HepG2 (cell line): ENCODE results near the gene SS18L1. TPM values are rescaled to one million over a fixed set of nuclear protein-coding genes. Genes with fewer than 3 reads are reported as not detected.
A peak's percentile ranks its signal among the peaks of the same experiment; 100 is the strongest.

ENCODE experiments used
- ATAC-seq: fragments of 200-7000 bp; cut with Tn5 transposase; 3 replicates; pipeline ENCODE4 v1.9.1; 2020; ENCODE audit warnings: mild to moderate bottlenecking, moderate library complexity
- BruUV-seq: library from RNA; stranded (reverse); fragments of 400-500 nt; replicated peaks from 2 replicates; lab custom pipeline; 2021; lab: Mats Ljungman, UMichigan
- CTCF ChIA-PET: fragments of 300-600 bp; formaldehyde crosslinking; extraction: SDS; loops from one replicate; lab custom pipeline; 2021; ENCODE audit warnings: low total read pairs, inconsistent platforms, low intra/inter-chr PET ratio; lab: Yijun Ruan, JAX
- POLR2A ChIA-PET: fragments of 350-600 bp; sonication (Branson Sonifier 250); formaldehyde crosslinking; loops from one replicate; lab custom pipeline; 2020; ENCODE audit warnings: antibody characterized with exemption, inconsistent platforms; lab: Yijun Ruan, JAX
- DNase-seq: peaks from one replicate; pipeline ENCODE4 v3.0.0-alpha.2; 2015; ENCODE audit warnings: low spot score
- FAIRE-seq: peaks from 3 replicates; lab custom pipeline; 2011; peaks lifted over from hg19 to GRCh38; lab: Jason Lieb, UNC
- H2AFZ ChIP-seq: one replicate; pipeline ENCODE4 v1.6.1; 2011; ENCODE audit warnings: low read length, inconsistent platforms
- H3K27ac ChIP-seq: fragments of 300-600 bp; 3 replicates; pipeline ENCODE4 v1.8.0; 2011; ENCODE audit warnings: mixed run types, mild to moderate bottlenecking, mixed read lengths, low read length, inconsistent platforms; ENCODE audit not compliant: insufficient read depth; ENCODE audit errors: extremely low read length
- H3K27me3 ChIP-seq, 2 experiments: fragments of 200-600 bp in 1 of 2; 2 replicates in 1 of 2; 3 replicates in 1 of 2; pipeline versions ENCODE4 v1.6.0 to v1.8.0; 2011; ENCODE audit warnings: low read length in 2 of 2, mild to moderate bottlenecking in 2 of 2, moderate library complexity in 2 of 2, inconsistent platforms in 1 of 2; ENCODE audit not compliant: insufficient read depth in 2 of 2, control insufficient read depth in 1 of 2
- H3K36me3 ChIP-seq, 2 experiments: fragments of 200-600 bp in 1 of 2; replicated peaks in 1 of 2; 2 replicates in 1 of 2; 3 replicates in 1 of 2; pipeline versions ENCODE4 v1.5.1 to v1.8.0; 2011; ENCODE audit warnings: low read length in 2 of 2, inconsistent platforms in 1 of 2; ENCODE audit not compliant: insufficient read depth in 2 of 2, control insufficient read depth in 1 of 2
- H3K4me1 ChIP-seq: 2 replicates; pipeline ENCODE4 v1.5.1; 2012; ENCODE audit warnings: low read length, inconsistent platforms; ENCODE audit not compliant: insufficient read depth
- H3K4me2 ChIP-seq: 2 replicates; pipeline ENCODE4 v1.6.0; 2011; ENCODE audit warnings: low read depth, low read length, inconsistent platforms
- H3K4me3 ChIP-seq, 3 experiments: fragments of 200-600 bp in 1 of 3; sonication (generic), shearing (Covaris generic) in 1 of 3; replicated peaks in 1 of 3; 2 replicates each; pipeline ENCODE4 v1.5.1; 2011 to 2016; ENCODE audit warnings: low read length in 3 of 3, inconsistent platforms in 2 of 3, low read depth in 2 of 3, mild to moderate bottlenecking in 2 of 3, control low read depth in 1 of 3, mixed read lengths in 1 of 3; ENCODE audit not compliant: insufficient read depth in 1 of 3
- H3K79me2 ChIP-seq: one replicate; pipeline ENCODE4 v1.6.1; 2011; ENCODE audit warnings: low read length, inconsistent platforms; ENCODE audit not compliant: insufficient read depth
- H3K9ac ChIP-seq: 2 replicates; pipeline ENCODE4 v1.6.0; 2011; ENCODE audit warnings: mild to moderate bottlenecking, low read depth, low read length, inconsistent platforms; ENCODE audit not compliant: insufficient read depth
- H3K9me3 ChIP-seq: 2 replicates; pipeline ENCODE4 v1.5.1; 2012; ENCODE audit warnings: mild to moderate bottlenecking, low read length
- H4K20me1 ChIP-seq: 2 replicates; pipeline ENCODE4 v1.6.0; 2011; ENCODE audit warnings: inconsistent platforms, mild to moderate bottlenecking, low read length, moderate library complexity; ENCODE audit not compliant: insufficient read depth
- AKAP8 ChIP-seq: sonication (generic); formaldehyde crosslinking; IDR thresholded peaks from 2 replicates; pipeline ENCODE4 v1.5.1; 2020; ENCODE audit warnings: mild to moderate bottlenecking, missing genetic modification reagents
- KMT2B ChIP-seq: IDR thresholded peaks from 2 replicates; pipeline ENCODE4 v1.6.1; 2016; ENCODE audit warnings: missing genetic modification reagents, missing compliant biosample characterization
- MAFK ChIP-seq, 2 experiments: IDR thresholded peaks in 1 of 2; conservative IDR thresholded peaks in 1 of 2; 2 replicates each; pipeline ENCODE4 v1.6.1; 2011; ENCODE audit warnings: improper control_type of control experiment in 2 of 2, low read length in 2 of 2
- NCOA2 ChIP-seq: sonication (generic); formaldehyde crosslinking; IDR thresholded peaks from 2 replicates; pipeline ENCODE4 v1.8.0; 2022; ENCODE audit warnings: inconsistent platforms
- NFATC3 ChIP-seq: sonication (generic); formaldehyde crosslinking; IDR thresholded peaks from 2 replicates; pipeline ENCODE4 v1.5.1; 2020; ENCODE audit warnings: mild to moderate bottlenecking, missing genetic modification reagents
- NFE2L1 ChIP-seq: sonication (generic); formaldehyde crosslinking; IDR thresholded peaks from 2 replicates; pipeline ENCODE4 v1.4.0; 2020; ENCODE audit warnings: missing genetic modification reagents, mild to moderate bottlenecking, borderline replicate concordance
- NFIC ChIP-seq: IDR thresholded peaks from 2 replicates; pipeline ENCODE4 v1.6.1; 2012; ENCODE audit warnings: mild to moderate bottlenecking, low read length, inconsistent platforms
- NFKBIZ ChIP-seq: IDR thresholded peaks from 2 replicates; pipeline ENCODE4 v1.6.1; 2018; ENCODE audit warnings: missing genetic modification reagents, missing compliant biosample characterization
- STAG1 ChIP-seq: sonication (generic); formaldehyde crosslinking; IDR thresholded peaks from 2 replicates; pipeline ENCODE4 v1.4.0; 2020; ENCODE audit warnings: missing genetic modification reagents
- THRA ChIP-seq: sonication (generic); formaldehyde crosslinking; IDR thresholded peaks from 2 replicates; pipeline ENCODE4 v1.4.0; 2020; ENCODE audit warnings: missing genetic modification reagents, borderline replicate concordance
- ZBTB21 ChIP-seq: sonication (generic); formaldehyde crosslinking; IDR thresholded peaks from 2 replicates; pipeline ENCODE4 v1.4.0; 2020; ENCODE audit warnings: missing genetic modification reagents
- ZBTB38 ChIP-seq: sonication (generic); formaldehyde crosslinking; IDR thresholded peaks from 2 replicates; pipeline ENCODE4 v1.5.1; 2020; ENCODE audit warnings: mild to moderate bottlenecking, missing genetic modification reagents
- ZNF292 ChIP-seq: sonication (generic); formaldehyde crosslinking; IDR thresholded peaks from 2 replicates; pipeline ENCODE4 v1.8.1; 2022; ENCODE audit warnings: mild to moderate bottlenecking, low read depth, missing genetic modification reagents, borderline replicate concordance
- ZNF530 ChIP-seq: sonication (generic); formaldehyde crosslinking; IDR thresholded peaks from 2 replicates; pipeline ENCODE4 v1.5.0; 2020; ENCODE audit warnings: low read depth, mild to moderate bottlenecking, missing genetic modification reagents
- ZNF547 ChIP-seq: sonication (generic); formaldehyde crosslinking; IDR thresholded peaks from 2 replicates; pipeline ENCODE4 v1.5.1; 2020; ENCODE audit warnings: mild to moderate bottlenecking, missing genetic modification reagents
- WGBS: methylation state at CpG from one replicate; pipeline ENCODE4 v1.1.6; 2017; ENCODE audit warnings: low lambda C conversion rate; 5-methylcytosine and 5-hydroxymethylcytosine counted together
- in situ Hi-C: cut with HindIII; loops from 2 replicates; pipeline ENCODE4 v1.10.0; 2017; ENCODE audit warnings: low pct_unique_long_range_greater_than_20kb; ENCODE audit not compliant: extremely low pct_ligation_motif_present
- intact Hi-C: fragments of 100-400 bp; cut with micrococcal nuclease; formaldehyde crosslinking; loops from one replicate; pipeline ENCODE4 v1.10.0; 2022; ENCODE audit not compliant: unreplicated experiment
- polyA plus RNA-seq, 8 experiments: library from polyadenylated mRNA; depleted of rRNA in 3 of 8; stranded (reverse) in 7 of 8; unstranded in 1 of 8; fragments of >200 nt; fragmentation: Illumina TruSeq in 4 of 8; extraction: Trizol in 4 of 8; gene quantifications; 2 replicates each; pipeline versions ENCODE4 v1.2.1 to v1.2.3, GENCODE V29; 2011 to 2016; ENCODE audit warnings: low read depth in 4 of 8, missing spikeins in 1 of 8, mixed read lengths in 1 of 8; ENCODE audit not compliant: insufficient read depth in 1 of 8
- total RNA-seq, 5 experiments: library from RNA; depleted of rRNA; stranded (reverse); fragments of >200 nt; fragmentation: Illumina TruSeq; extraction: Trizol; gene quantifications; 2 replicates each; pipeline ENCODE4 v1.2.3, GENCODE V29; 2016; ENCODE audit warnings: low read depth in 1 of 5
- TF ChIP-seq, protein P1 (sequence below): sonication (generic); IDR thresholded peaks from 2 replicates; pipeline ENCODE4 v1.6.1; 2016; ENCODE audit warnings: low read depth, borderline replicate concordance
- TF ChIP-seq, protein P2 (sequence below): sonication (generic); formaldehyde crosslinking; IDR thresholded peaks from 2 replicates; pipeline ENCODE4 v1.8.1; 2023; ENCODE audit warnings: mild to moderate bottlenecking, missing genetic modification reagents, borderline replicate concordance
- TF ChIP-seq, protein P3 (sequence below): sonication (generic); formaldehyde crosslinking; IDR thresholded peaks from 2 replicates; pipeline ENCODE4 v1.9.0; 2022; ENCODE audit warnings: missing genetic modification reagents, mild to moderate bottlenecking, borderline replicate concordance

SS18L1 gene
- total and polyA plus RNA-seq, 2 of the 13 experiments (the other 11 are each of a cell fraction or from before 2014, with no cell fraction given): 17.8 to 27.6 TPM

GRCh38 chr20:62156592-62157386, 13.2 kb downstream of the SS18L1 start (continued):
- TF ChIP-seq, protein P1, sequence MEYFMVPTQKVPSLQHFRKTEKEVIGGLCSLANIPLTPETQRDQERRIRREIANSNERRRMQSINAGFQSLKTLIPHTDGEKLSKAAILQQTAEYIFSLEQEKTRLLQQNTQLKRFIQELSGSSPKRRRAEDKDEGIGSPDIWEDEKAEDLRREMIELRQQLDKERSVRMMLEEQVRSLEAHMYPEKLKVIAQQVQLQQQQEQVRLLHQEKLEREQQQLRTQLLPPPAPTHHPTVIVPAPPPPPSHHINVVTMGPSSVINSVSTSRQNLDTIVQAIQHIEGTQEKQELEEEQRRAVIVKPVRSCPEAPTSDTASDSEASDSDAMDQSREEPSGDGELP: peak; percentile 22; the same call in 1 of the 2 replicates
- TF ChIP-seq ZNF547 (CRISPR knock-in tag) (0 out of 2 replicates have a peak, but pooled peaks have one; percentile 23), STAG1 (peak; percentile 82), KMT2B (CRISPR knock-in tag) (0 out of 2 replicates have a peak, but pooled peaks have one; percentile 38), ZNF292 (CRISPR knock-in tag) (peak; percentile 36; the same call in 1 of the 2 replicates)
- TF ChIP-seq, all 625 proteins: peak for 127

- Histone ChIP-seq H3K27me3 (no peaks in the 10 kb centered on the region), H4K20me1 (peaks cover 17% of the 10 kb centered on the region), H3K4me3 (no peak overlapping the region), H3K9ac (no peak overlapping the region), H3K79me2 (peaks cover 74% of the 10 kb centered on the region), H3K27ac (no peak overlapping the region), H2AFZ (no peak overlapping the region), H3K9me3 (no peaks in the 10 kb centered on the region), H3K4me2 (no peak overlapping the region), H3K36me3 (peaks cover 34 to 73% of the 10 kb centered on the region in 2 experiments), H3K4me1 (peaks cover 37% of the 10 kb centered on the region)
- in situ Hi-C loops: no loop called here
- ChIA-PET POLR2A (interaction anchor here (2.6 kb wide), 1 partner anchor 91 kb away, joined by 7 read pairs; no protein-coding TSS in a partner anchor), CTCF (interaction anchor here (0.7 to 4.9 kb wide), 5 partner anchors 13 to 176 kb away, joined by 3 to 46 read pairs (median 3); no protein-coding TSS in a partner anchor)
- FAIRE-seq: no peak
- DNase-seq: no peak
- ATAC-seq: no peak
- 92% methylated on average over 25 of the region's 25 CpGs for WGBS
- intact Hi-C loops: loop anchor here (1.0 to 5.0 kb wide), 2 partner anchors 35 to 146 kb away; partner anchors contain the start of gene LSM14B
- BruUV-seq: no TSS peak
- TF ChIP-seq, protein P2, sequence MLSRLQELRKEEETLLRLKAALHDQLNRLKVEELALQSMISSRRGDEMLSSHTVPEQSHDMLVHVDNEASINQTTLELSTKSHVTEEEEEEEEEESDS: no peak
- TF ChIP-seq MAFK (conservative IDR thresholded peaks at IDR 0.05 in 1 of 2, IDR thresholded peaks at IDR 0.05 in 1 of 2; ENCODE audit: low read length in 2 of 2) (no peak), ZBTB38 (CRISPR knock-in tag) (0 out of 2 replicates have a peak, but pooled peaks have one; percentile 5), ZNF530 (CRISPR knock-in tag) (no peak), NCOA2 (CRISPR knock-in tag) (no peak), THRA (CRISPR knock-in tag) (no peak), AKAP8 (no peak), ZBTB21 (CRISPR knock-in tag) (no peak), NFIC (no peak), NFE2L1 (no peak), NFKBIZ (CRISPR knock-in tag) (no peak), NFATC3 (no peak)
- TF ChIP-seq, protein P3, sequence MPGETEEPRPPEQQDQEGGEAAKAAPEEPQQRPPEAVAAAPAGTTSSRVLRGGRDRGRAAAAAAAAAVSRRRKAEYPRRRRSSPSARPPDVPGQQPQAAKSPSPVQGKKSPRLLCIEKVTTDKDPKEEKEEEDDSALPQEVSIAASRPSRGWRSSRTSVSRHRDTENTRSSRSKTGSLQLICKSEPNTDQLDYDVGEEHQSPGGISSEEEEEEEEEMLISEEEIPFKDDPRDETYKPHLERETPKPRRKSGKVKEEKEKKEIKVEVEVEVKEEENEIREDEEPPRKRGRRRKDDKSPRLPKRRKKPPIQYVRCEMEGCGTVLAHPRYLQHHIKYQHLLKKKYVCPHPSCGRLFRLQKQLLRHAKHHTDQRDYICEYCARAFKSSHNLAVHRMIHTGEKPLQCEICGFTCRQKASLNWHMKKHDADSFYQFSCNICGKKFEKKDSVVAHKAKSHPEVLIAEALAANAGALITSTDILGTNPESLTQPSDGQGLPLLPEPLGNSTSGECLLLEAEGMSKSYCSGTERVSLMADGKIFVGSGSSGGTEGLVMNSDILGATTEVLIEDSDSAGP: peak; percentile 5; the same call in 1 of the 2 replicates
Measured at GRCh38 chr20:62157387-62158087, 14.0 kb downstream of the SS18L1 start.
